Uterus (tissue), 4 donors: ENCODE measurements around the gene USP17L20. TPM values are rescaled to one million over a fixed set of nuclear protein-coding genes. Genes with fewer than 3 reads are reported as not detected.
"Not testable (repeated sequence)": the region's sequence is repeated elsewhere in the genome, so short reads cannot be mapped to it uniquely, and the experiment has no call there.

Source experiments
- DNase-seq, 2 donors: peaks; one replicate each; pipeline ENCODE4 v3.0.0-alpha.2; 2019 to 2020
- H3K27ac ChIP-seq, 2 donors: fragments of 200-600 bp; sonication (generic); 1 replicate in 1 of 2; 2 replicates in 1 of 2; pipeline ENCODE4 v1.5.1; 2016 to 2018
- H3K27me3 ChIP-seq, 2 donors: fragments of 200-600 bp; sonication (generic); one replicate each; pipeline ENCODE4 v1.5.1; 2018 to 2019; ENCODE audit warnings: control low read depth in 1 of 2
- H3K36me3 ChIP-seq, 2 donors: fragments of 200-600 bp; sonication (generic); one replicate each; pipeline ENCODE4 v1.5.1; 2019; ENCODE audit warnings: control low read depth in 1 of 2
- H3K4me1 ChIP-seq, 2 donors: fragments of 200-600 bp; sonication (generic); one replicate each; pipeline ENCODE4 v1.5.1; 2018 to 2019; ENCODE audit warnings: control low read depth in 1 of 2
- H3K4me3 ChIP-seq, 2 donors: fragments of 200-600 bp; sonication (generic); 1 replicate in 1 of 2; 2 replicates in 1 of 2; pipeline ENCODE4 v1.5.1; 2018 to 2019; ENCODE audit warnings: mild to moderate bottlenecking in 1 of 2
- H3K9me3 ChIP-seq, 2 donors: fragments of 200-600 bp; sonication (generic); one replicate each; pipeline ENCODE4 v1.5.1; 2019; ENCODE audit warnings: control low read depth in 1 of 2
- intact Hi-C: fragments of 100-400 bp; cut with DNase I; formaldehyde crosslinking; loops from one replicate; pipeline ENCODE4 v1.15.1; 2023; ENCODE audit warnings: low total_unique reads
- total RNA-seq, 4 donors: library from RNA; depleted of rRNA in 3 of 4; stranded (reverse); fragments of >200 nt in 3 of 4; gene quantifications; one replicate each; pipeline versions ENCODE4 v1.1.0 to v1.2.4, GENCODE V29; 2014 to 2023
- donor health status: DM: yes; HTN: yes; CAD: no.

Gene USP17L20
- total RNA-seq = not detected

GRCh38 chr4:9257824-9258223 is at the start of gene USP17L20:
Gene USP17L20 (plus strand): TSS chr4:9258124. CDS start chr4:9258124, 0 bp downstream.
- H3K4me3 ChIP-seq, H3K9me3 ChIP-seq, H3K27me3 ChIP-seq, H3K36me3 ChIP-seq, DNase-seq, H3K27ac ChIP-seq, intact Hi-C loops, H3K4me1 ChIP-seq: not testable (repeated sequence)

GRCh38 chr4:9210357-9210756 is 47.6 kb upstream of the USP17L20 start, which contains the start of gene USP17L10:
Gene USP17L10 (plus strand): TSS chr4:9210657. CDS start chr4:9210657, 0 bp downstream.
- H3K4me3 ChIP-seq, H3K27ac ChIP-seq, DNase-seq, intact Hi-C loops, H3K36me3 ChIP-seq, H3K9me3 ChIP-seq, H3K27me3 ChIP-seq, H3K4me1 ChIP-seq: not testable (repeated sequence)

DNA sequence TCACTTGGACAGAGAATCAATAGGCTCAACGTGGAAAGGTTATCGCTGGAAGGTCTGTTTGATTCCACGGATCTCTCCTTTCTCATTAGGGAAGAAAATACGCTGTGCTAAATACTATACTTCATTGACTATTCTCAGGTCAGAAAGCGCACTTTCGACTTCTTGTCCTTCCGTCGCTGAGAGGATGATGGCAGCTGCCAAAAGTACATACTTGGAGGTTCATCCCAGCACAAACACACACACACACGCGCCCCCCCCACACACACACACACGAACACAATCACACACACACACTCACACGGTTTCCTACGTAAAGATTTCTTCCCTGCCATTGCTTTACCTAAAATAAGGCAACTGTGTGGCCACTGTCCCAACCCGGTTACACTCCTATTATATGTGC is 43.2 kb upstream of the USP17L20 start:
- DNase-seq = peak in 1 of 2 donors; percentile 9
- H3K4me3 ChIP-seq, H3K27me3 ChIP-seq, H3K4me1 ChIP-seq, H3K27ac ChIP-seq, intact Hi-C loops, H3K36me3 ChIP-seq, H3K9me3 ChIP-seq: not testable (repeated sequence)

DNA sequence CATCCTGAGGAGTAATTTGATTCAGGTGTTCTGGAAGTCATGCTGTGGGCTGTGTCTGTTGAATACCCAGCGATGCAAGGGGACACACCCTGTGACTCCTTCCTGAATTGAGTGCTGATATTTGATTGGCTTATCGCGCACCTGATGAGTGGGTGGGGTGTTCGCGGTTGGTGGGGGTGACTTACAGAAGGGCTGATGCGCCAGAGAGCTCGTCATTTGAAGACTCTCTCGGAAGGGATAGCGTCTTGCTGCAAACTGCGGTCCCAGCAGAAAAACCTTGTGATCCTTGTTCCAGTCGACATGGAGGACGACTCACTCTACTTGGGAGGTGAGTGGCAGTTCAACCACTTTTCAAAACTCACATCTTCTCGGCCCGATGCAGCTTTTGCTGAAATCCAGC is 42.8 kb upstream of the USP17L20 start, which contains the start of gene USP17L11:
TSS of gene USP17L11 (plus strand) at position 301 of the 400 bp plus-strand sequence. CDS start at position 301, 0 bp downstream.
- H3K36me3 ChIP-seq, H3K9me3 ChIP-seq, DNase-seq, intact Hi-C loops, H3K4me3 ChIP-seq, H3K27me3 ChIP-seq, H3K27ac ChIP-seq, H3K4me1 ChIP-seq: not testable (repeated sequence)

DNA sequence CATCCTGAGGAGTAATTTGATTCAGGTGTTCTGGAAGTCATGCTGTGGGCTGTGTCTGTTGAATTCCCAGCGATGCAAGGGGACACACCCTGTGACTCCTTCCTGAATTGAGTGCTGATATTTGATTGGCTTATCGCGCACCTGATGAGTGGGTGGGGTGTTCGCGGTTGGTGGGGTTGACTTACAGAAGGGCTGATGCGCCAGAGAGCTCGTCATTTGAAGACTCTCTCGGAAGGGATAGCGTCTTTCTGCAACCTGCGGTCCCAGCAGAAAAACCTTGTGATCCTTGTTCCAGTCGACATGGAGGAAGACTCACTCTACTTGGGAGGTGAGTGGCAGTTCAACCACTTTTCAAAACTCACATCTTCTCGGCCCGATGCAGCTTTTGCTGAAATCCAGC is 38.1 kb upstream of the USP17L20 start, which contains the start of gene USP17L12:
TSS of gene USP17L12 (plus strand) at position 301 of the 400 bp plus-strand sequence. CDS start at position 301, 0 bp downstream.
- H3K9me3 ChIP-seq, DNase-seq, H3K27ac ChIP-seq, H3K36me3 ChIP-seq, H3K4me1 ChIP-seq, intact Hi-C loops, H3K4me3 ChIP-seq, H3K27me3 ChIP-seq: not testable (repeated sequence)

DNA sequence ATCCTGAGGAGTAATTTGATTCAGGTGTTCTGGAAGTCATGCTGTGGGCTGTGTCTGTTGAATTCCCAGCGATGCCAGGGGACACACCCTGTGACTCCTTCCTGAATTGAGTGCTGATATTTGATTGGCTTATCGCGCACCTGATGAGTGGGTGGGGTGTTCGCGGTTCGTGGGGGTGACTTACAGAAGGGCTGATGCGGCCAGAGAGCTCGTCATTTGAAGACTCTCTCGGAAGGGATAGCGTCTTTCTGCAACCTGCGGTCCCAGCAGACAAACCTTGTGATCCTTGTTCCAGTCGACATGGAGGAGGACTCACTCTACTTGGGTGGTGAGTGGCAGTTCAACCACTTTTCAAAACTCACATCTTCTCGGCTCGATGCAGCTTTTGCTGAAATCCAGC is 33.3 kb upstream of the USP17L20 start, which contains the start of gene USP17L13:
TSS of gene USP17L13 (plus strand) at position 301 of the 400 bp plus-strand sequence. CDS start at position 301, 0 bp downstream.
- DNase-seq, intact Hi-C loops, H3K9me3 ChIP-seq, H3K27me3 ChIP-seq, H3K27ac ChIP-seq, H3K4me3 ChIP-seq, H3K4me1 ChIP-seq, H3K36me3 ChIP-seq: not testable (repeated sequence)

- H3K27me3 ChIP-seq, DNase-seq, H3K4me1 ChIP-seq, H3K36me3 ChIP-seq, H3K4me3 ChIP-seq, H3K9me3 ChIP-seq, intact Hi-C loops, H3K27ac ChIP-seq: not testable (repeated sequence)
Observed at GRCh38 chr4:9230249-9230648, 27.7 kb upstream of the USP17L20 start.

- intact Hi-C loops, H3K4me3 ChIP-seq, H3K27me3 ChIP-seq: not testable (repeated sequence)
Observed at GRCh38 chr4:9234085-9234484, 23.8 kb upstream of the USP17L20 start, which contains the start of gene USP17L15. Gene USP17L15 (plus strand): TSS chr4:9234385. CDS start chr4:9234385, 0 bp downstream.

DNA sequence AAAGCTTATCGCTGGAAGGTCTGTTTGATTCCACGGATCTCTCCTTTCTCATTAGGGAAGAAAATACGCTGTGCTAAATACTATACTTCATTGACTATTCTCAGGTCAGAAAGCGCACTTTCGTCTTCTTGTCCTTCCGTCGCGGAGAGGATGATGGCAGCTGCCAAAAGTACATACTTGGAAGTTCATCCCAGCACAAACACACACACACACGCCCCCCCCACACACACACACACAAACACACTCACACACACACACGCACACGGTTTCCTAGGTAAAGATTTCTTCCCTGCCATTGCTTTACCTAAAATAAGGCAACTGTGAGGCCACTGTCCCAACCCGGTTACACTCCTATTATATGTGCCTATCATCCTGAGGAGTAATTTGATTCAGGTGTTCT is 19.5 kb upstream of the USP17L20 start:
- H3K4me1 ChIP-seq, H3K4me3 ChIP-seq, H3K36me3 ChIP-seq, H3K9me3 ChIP-seq, H3K27ac ChIP-seq, H3K27me3 ChIP-seq, intact Hi-C loops: not testable (repeated sequence)
- peak in 1 of 2 donors; percentile 5 for DNase-seq

More at GRCh38 chr4:9234085-9234484, 23.8 kb upstream of the USP17L20 start, which contains the start of gene USP17L15:
- H3K36me3 ChIP-seq, H3K4me1 ChIP-seq, H3K9me3 ChIP-seq, DNase-seq, H3K27ac ChIP-seq: not testable (repeated sequence)

GRCh38 chr4:9243579-9243978 is 14.3 kb upstream of the USP17L20 start, which contains the start of gene USP17L17:
Gene USP17L17 (plus strand): TSS chr4:9243879. CDS start chr4:9243879, 0 bp downstream.
- DNase-seq, H3K9me3 ChIP-seq, intact Hi-C loops, H3K27ac ChIP-seq, H3K36me3 ChIP-seq, H3K4me3 ChIP-seq, H3K27me3 ChIP-seq, H3K4me1 ChIP-seq: not testable (repeated sequence)

DNA sequence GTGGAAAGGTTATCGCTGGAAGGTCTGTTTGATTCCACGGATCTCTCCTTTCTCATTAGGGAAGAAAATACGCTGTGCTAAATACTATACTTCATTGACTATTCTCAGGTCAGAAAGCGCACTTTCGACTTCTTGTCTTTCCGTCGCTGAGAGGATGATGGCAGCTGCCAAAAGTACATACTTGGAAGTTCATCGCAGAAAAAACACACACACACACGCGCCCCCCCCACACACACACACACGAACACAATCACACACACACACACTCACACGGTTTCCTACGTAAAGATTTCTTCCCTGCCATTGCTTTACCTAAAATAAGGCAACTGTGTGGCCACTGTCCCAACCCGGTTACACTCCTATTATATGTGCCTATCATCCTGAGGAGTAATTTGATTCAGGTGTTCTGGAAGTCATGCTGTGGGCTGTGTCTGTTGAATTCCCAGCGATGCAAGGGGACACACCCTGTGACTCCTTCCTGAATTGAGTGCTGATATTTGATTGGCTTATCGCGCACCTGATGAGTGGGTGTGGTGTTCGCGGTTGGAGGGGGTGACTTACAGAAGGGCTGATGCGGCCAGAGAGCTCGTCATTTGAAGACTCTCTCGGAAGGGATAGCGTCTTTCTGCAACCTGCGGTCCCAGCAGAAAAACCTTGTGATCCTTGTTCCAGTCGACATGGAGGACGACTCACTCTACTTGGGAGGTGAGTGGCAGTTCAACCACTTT is 9.8 kb upstream of the USP17L20 start, which contains the start of gene USP17L18:
TSS of gene USP17L18 (plus strand) at position 678 of the 728 bp plus-strand sequence. CDS start at position 678, 0 bp downstream.
- H3K4me1 ChIP-seq, H3K4me3 ChIP-seq, H3K9me3 ChIP-seq, H3K36me3 ChIP-seq, intact Hi-C loops, H3K27me3 ChIP-seq, H3K27ac ChIP-seq: not testable (repeated sequence)
- DNase-seq = peak in 1 of 2 donors; percentile 16

DNA sequence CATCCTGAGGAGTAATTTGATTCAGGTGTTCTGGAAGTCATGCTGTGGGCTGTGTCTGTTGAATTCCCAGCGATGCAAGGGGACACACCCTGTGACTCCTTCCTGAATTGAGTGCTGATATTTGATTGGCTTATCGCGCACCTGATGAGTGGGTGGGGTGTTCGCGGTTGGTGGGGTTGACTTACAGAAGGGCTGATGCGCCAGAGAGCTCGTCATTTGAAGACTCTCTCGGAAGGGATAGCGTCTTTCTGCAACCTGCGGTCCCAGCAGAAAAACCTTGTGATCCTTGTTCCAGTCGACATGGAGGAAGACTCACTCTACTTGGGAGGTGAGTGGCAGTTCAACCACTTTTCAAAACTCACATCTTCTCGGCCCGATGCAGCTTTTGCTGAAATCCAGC is 4.8 kb upstream of the USP17L20 start, which contains the start of gene USP17L19:
TSS of gene USP17L19 (plus strand) at position 301 of the 400 bp plus-strand sequence. CDS start at position 301, 0 bp downstream.
- intact Hi-C loops, H3K9me3 ChIP-seq, H3K27ac ChIP-seq, H3K36me3 ChIP-seq, H3K4me1 ChIP-seq, DNase-seq, H3K4me3 ChIP-seq, H3K27me3 ChIP-seq: not testable (repeated sequence)

DNA sequence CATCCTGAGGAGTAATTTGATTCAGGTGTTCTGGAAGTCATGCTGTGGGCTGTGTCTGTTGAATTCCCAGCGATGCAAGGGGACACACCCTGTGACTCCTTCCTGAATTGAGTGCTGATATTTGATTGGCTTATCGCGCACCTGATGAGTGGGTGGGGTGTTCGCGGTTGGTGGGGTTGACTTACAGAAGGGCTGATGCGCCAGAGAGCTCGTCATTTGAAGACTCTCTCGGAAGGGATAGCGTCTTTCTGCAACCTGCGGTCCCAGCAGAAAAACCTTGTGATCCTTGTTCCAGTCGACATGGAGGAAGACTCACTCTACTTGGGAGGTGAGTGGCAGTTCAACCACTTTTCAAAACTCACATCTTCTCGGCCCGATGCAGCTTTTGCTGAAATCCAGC is 4.6 kb downstream of the USP17L20 start, which contains the start of gene USP17L21:
TSS of gene USP17L21 (plus strand) at position 301 of the 400 bp plus-strand sequence. CDS start at position 301, 0 bp downstream.
- DNase-seq, H3K27ac ChIP-seq, H3K36me3 ChIP-seq, H3K4me3 ChIP-seq, H3K4me1 ChIP-seq, H3K27me3 ChIP-seq, intact Hi-C loops, H3K9me3 ChIP-seq: not testable (repeated sequence)
